ENCODE measurements around the gene GALNT15. TPM values are rescaled to one million over a fixed set of nuclear protein-coding genes. Genes with fewer than 3 reads are reported as not detected.

GALNT15 gene
- total RNA-seq, 1 donor from 2014 or later = not detected

DNA sequence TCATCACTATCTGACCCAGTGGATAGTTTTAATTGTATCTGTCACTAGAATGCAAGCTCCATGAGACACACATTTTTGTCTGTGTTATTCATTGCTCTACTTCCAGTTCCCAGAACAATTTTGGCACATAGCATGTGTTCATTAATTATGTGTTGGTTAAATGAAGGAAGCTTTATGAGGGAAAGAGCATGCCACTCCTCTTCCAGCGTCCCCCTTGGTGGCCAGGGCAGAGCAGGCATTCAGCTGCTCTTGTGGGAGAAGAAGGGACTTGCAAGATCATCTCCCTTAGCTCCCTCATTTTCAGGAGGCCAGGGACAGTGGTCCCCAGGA, 489 bp upstream of the GALNT15 start:
- no peaks in the 10 kb centered on the region for H3K79me2 ChIP-seq (ENCODE audit: low read depth)
- no peak overlapping the region for H3K9ac ChIP-seq
- no peaks in the 10 kb centered on the region for H3K4me1 ChIP-seq
- no peaks in the 10 kb centered on the region for H3F3A ChIP-seq (ENCODE audit: low read depth)
- no peak for DNase-seq (ENCODE audit: low spot score)
- H2AFZ ChIP-seq (replicated peaks) = no peak overlapping the region
- Mint-ChIP-seq H3K27ac (no peak overlapping the region), H3K27me3 (ENCODE audit: insufficient read depth, low read depth) (peaks cover 11% of the 10 kb centered on the region), H3K36me3 (no peaks in the 10 kb centered on the region), H3K4me3 (no peak overlapping the region), H3K9me3 (peaks cover 6% of the 10 kb centered on the region), H3K4me1 (peaks cover 9% of the 10 kb centered on the region)
- peaks cover 5% of the 10 kb centered on the region for H3K27me3 ChIP-seq
- H3K36me3 ChIP-seq = no peaks in the 10 kb centered on the region
- no peaks in the 10 kb centered on the region for H3K9me3 ChIP-seq (ENCODE audit: low read depth)
- no peak overlapping the region for H3K27ac ChIP-seq
- no peak overlapping the region for H3K4me2 ChIP-seq
- no peak overlapping the region for H3K4me3 ChIP-seq
- TF ChIP-seq, protein P1, sequence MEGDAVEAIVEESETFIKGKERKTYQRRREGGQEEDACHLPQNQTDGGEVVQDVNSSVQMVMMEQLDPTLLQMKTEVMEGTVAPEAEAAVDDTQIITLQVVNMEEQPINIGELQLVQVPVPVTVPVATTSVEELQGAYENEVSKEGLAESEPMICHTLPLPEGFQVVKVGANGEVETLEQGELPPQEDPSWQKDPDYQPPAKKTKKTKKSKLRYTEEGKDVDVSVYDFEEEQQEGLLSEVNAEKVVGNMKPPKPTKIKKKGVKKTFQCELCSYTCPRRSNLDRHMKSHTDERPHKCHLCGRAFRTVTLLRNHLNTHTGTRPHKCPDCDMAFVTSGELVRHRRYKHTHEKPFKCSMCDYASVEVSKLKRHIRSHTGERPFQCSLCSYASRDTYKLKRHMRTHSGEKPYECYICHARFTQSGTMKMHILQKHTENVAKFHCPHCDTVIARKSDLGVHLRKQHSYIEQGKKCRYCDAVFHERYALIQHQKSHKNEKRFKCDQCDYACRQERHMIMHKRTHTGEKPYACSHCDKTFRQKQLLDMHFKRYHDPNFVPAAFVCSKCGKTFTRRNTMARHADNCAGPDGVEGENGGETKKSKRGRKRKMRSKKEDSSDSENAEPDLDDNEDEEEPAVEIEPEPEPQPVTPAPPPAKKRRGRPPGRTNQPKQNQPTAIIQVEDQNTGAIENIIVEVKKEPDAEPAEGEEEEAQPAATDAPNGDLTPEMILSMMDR (IDR thresholded peaks at IDR 0.05) = no peak
- TF ChIP-seq EZH2 (IDR thresholded peaks at IDR 0.05) (no peak), EZH2phosphoT487 (IDR thresholded peaks at IDR 0.05) (no peak)
- H4K20me1 ChIP-seq (ENCODE audit: low read depth) = no peaks in the 10 kb centered on the region

DNA sequence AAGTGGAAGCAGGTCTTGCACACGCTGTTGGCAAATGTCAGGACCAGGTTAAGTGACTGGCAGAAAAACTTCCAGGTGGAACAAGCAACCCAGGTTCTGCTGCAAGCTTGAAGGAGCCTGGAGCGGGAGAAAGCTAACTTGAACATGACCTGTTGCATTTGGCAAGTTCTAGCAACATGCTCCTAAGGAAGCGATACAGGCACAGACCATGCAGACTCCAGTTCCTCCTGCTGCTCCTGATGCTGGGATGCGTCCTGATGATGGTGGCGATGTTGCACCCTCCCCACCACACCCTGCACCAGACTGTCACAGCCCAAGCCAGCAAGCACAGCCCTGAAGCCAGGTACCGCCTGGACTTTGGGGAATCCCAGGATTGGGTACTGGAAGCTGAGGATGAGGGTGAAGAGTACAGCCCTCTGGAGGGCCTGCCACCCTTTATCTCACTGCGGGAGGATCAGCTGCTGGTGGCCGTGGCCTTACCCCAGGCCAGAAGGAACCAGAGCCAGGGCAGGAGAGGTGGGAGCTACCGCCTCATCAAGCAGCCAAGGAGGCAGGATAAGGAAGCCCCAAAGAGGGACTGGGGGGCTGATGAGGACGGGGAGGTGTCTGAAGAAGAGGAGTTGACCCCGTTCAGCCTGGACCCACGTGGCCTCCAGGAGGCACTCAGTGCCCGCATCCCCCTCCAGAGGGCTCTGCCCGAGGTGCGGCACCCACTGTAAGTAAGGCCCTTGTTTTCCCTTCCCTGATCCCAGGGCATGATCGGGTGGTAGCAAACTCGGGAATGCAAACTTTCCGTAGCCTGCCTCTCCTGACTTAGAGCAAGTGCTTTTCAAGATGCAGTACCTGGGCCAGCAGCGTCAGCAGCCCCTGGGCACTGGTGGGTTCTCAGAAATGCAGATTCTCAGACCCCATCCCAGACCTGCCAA, 759 bp downstream of the GALNT15 start:
- peaks cover 2% of the 10 kb centered on the region for H3K9me3 Mint-ChIP-seq
- no peaks in the 10 kb centered on the region for H3K9me3 ChIP-seq (ENCODE audit: low read depth)
- H3K79me2 ChIP-seq (ENCODE audit: low read depth) = no peaks in the 10 kb centered on the region
- H3K36me3 Mint-ChIP-seq = no peaks in the 10 kb centered on the region
- no peaks in the 10 kb centered on the region for H3K36me3 ChIP-seq
- peaks cover 5% of the 10 kb centered on the region for H3F3A ChIP-seq (ENCODE audit: low read depth)
- no peak overlapping the region for H3K4me3 Mint-ChIP-seq
- H3K4me1 Mint-ChIP-seq = peaks cover 20% of the 10 kb centered on the region
- no peak overlapping the region for H3K9ac ChIP-seq
- H3K4me2 ChIP-seq = no peak overlapping the region
- no peaks in the 10 kb centered on the region for H4K20me1 ChIP-seq (ENCODE audit: low read depth)
- H3K27ac ChIP-seq = no peak overlapping the region
- H3K4me3 ChIP-seq = no peak overlapping the region
- peaks cover 11% of the 10 kb centered on the region for H3K27me3 Mint-ChIP-seq (ENCODE audit: insufficient read depth, low read depth)
- TF ChIP-seq EZH2phosphoT487 (IDR thresholded peaks at IDR 0.05) (no peak), EZH2 (IDR thresholded peaks at IDR 0.05) (no peak)
- TF ChIP-seq, protein P1 (IDR thresholded peaks at IDR 0.05) = no peak
- peaks cover 5% of the 10 kb centered on the region for H3K27me3 ChIP-seq
- H2AFZ ChIP-seq (replicated peaks) = no peak overlapping the region
- H3K4me1 ChIP-seq = no peaks in the 10 kb centered on the region
- DNase-seq (ENCODE audit: low spot score) = no peak
- no peak overlapping the region for H3K27ac Mint-ChIP-seq

DNA sequence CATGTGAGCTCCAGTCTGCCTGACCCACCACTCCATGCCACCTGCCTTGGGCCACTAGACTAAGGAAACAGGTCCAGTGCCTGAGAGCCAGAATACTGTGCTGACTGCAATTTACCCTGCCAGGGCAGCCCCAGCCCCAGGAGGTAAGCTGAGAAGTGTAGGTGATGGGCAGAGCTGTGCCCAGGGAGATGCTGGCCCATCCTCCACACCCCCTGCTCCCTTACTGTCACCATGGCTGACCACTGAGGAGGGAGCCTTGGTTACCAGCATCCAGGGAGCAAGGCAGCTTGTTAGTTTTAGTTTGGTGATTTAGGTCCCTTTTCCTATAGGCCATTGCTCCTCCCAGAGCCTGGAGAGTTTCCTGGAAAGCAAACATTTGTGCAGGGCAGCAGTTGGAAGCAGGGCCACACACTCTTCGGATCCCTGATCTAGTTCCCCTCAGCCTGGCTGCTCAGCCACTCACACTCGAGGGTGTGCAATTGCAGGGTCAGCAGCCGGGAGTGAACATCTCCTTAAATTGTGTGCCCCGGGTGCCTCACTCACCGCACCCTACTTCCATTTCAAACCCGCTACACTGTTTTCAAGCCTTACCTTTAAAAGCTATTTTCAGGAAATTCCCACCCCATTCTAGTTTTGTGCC, 2.0 kb downstream of the GALNT15 start:
- no peak for DNase-seq (ENCODE audit: low spot score)

More for the DNA sequence above, 2.0 kb downstream of the GALNT15 start:
- H3K4me1 Mint-ChIP-seq = peaks cover 28% of the 10 kb centered on the region
- TF ChIP-seq, protein P1 (IDR thresholded peaks at IDR 0.05) = no peak
- TF ChIP-seq EZH2phosphoT487 (IDR thresholded peaks at IDR 0.05) = no peak
- no peak for TF ChIP-seq EZH2 (IDR thresholded peaks at IDR 0.05)
- Histone ChIP-seq H4K20me1 (ENCODE audit: low read depth) (no peaks in the 10 kb centered on the region), H3K4me1 (no peaks in the 10 kb centered on the region), H3K4me3 (no peak overlapping the region), H3F3A (ENCODE audit: low read depth) (peaks cover 5% of the 10 kb centered on the region), H3K4me2 (no peak overlapping the region), H3K36me3 (no peaks in the 10 kb centered on the region), H3K9ac (no peak overlapping the region), H3K27me3 (peaks cover 5% of the 10 kb centered on the region), H3K9me3 (ENCODE audit: low read depth) (no peaks in the 10 kb centered on the region), H3K27ac (no peak overlapping the region), H3K79me2 (ENCODE audit: low read depth) (no peaks in the 10 kb centered on the region), H2AFZ (replicated peaks) (no peak overlapping the region)
- H3K27ac Mint-ChIP-seq = no peak overlapping the region
- no peaks in the 10 kb centered on the region for H3K36me3 Mint-ChIP-seq
- no peaks in the 10 kb centered on the region for H3K9me3 Mint-ChIP-seq
- H3K27me3 Mint-ChIP-seq (ENCODE audit: insufficient read depth, low read depth) = peaks cover 11% of the 10 kb centered on the region
- no peak overlapping the region for H3K4me3 Mint-ChIP-seq
